Stimulated activated CD8-positive, alpha-beta memory T cell treated with anti-CD3 and anti-CD28 coated beads, Interleukin-7, amount 100 ng/mL, for 48 hours (primary cell): ENCODE measurements around the gene SIAE.

Experiments
- DNase-seq, 2 donors: peaks; one replicate each; pipeline ENCODE4 v3.0.0-alpha.2; 2020; ENCODE audit warnings: low read depth in 1 of 2; ENCODE audit errors: extremely low read depth in 1 of 2

Gene SIAE

DNA sequence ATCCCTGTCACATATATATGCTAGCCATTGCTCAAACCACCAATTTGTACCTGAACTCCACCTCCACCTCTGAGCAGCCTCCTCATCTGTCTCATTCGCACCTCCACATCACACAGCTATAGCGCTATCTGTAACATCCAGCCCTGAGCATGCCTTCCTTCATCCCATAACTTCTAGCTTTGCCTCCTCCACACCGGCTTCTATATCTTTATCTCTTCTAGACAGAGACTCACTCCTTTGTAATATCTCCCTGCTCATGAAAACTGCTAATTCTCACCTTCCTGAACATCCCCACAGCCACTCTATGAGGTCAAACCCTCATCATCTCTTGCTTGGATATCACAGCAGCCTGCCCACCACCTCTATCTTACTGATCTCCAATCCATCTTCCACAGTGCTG is 5.9 kb downstream of the SIAE start:
- no peak for DNase-seq

DNA sequence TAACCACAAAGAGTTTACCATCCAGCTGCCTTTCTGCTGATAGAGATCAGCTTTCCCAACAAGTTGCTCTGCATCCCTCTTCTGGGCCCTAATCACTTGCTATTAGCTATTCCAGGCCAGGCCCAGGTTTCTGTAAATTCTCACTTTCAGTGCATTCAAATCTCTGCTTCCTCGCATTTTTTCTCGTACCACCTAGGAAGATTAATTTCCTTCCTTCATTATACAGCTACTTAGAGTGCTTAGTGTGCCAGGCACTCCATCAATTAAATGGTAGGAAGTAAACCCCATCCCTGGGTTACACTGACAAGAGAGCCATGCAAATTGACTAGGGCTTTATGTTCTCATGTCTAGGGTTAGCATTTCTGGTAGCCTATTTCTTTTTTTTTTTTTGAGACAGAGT is 9.7 kb downstream of the SIAE start:
- no peak for DNase-seq

DNA sequence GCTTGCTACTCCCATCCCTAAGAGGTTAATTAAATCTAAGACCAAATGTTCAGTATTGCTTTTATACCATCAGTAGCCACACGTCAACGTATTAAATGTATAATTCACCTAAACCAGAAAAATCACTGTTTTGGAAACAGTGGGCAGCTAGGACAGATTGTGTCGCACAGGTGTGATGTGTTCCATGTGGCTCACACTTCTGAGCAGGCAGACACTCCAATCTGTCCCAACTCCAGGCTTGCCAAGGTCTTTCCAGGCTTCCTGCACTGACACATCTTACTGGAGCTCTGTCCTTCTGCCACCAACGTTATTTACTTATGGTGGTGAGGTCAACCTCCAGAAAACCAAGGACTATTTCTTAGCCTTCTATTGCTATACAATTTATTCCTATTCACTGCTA is 11.4 kb downstream of the SIAE start:
- no peak for DNase-seq

DNA sequence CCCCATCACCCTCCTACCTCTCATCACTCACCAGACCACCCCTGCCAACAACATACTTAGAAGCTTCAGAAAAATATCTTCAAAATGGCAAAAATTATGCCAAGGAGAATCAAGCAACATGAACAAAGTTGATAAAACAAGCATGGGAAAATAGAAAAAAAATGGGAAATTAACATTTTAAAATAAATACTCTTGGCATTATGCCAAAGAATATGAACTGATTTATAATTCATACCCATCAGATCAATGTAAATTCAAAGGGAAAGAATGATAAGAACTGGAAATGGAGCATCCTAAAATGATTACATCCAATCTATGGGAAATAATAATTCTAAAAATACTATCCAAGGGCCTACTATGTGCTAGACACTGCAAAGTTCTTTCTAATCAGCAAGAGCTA is 12.0 kb downstream of the SIAE start:
- no peak for DNase-seq

DNA sequence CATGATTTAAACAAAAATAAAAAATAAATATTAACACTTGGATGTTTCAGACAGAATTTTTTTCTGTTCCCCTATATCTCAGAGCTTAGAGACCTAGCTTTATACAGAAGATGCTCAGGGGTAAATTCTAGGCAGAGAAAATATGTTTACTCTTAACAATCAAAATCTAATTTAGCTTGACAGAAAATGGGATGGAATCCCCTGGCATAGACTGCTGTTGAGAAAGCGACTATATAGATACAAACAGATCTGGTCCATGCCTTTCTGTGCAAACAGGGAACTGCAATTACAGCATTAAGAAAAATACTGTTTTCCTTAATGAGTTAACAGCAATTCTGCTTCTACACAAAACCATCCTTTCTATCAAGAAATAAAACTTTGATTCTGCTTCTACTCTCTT is 14.6 kb downstream of the SIAE start:
- no peak for DNase-seq

DNA sequence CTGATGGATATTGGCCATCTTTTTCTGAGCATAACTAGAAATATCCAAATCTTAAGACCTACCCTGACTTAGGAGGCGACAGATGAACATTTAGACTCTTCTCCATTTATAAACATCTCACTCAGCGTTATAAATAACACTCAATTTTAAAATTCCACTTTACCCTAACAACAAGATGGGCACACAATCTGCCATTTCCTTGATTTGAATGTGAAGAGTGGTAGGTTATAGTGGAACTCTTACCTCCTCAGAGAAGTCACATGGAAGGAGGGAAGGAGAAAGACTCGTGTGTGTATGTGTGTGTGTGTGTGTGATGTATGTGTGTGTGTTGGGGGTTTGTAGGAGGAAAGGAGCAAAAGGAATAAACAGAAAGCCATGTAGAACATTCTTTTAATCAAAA is 15.0 kb downstream of the SIAE start:
- no peak for DNase-seq

DNA sequence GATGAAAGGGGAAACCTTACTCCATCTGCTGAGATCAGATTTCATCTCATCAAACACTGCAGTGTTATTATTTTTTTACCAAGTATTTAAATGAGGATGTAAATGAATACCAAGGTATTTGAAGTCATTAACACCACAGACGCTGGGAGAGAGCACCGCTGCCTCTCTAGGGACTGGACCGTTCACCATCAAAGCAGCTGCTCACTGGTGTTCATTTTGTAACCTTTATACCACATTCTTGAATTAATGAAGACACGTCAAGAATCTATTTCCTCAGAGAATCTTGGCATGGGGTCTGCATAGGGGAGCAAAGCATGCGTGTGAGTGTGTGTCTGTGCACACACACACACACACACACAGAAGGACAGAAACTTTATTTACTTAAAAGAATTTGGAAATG is 15.6 kb downstream of the SIAE start:
- no peak for DNase-seq

DNA sequence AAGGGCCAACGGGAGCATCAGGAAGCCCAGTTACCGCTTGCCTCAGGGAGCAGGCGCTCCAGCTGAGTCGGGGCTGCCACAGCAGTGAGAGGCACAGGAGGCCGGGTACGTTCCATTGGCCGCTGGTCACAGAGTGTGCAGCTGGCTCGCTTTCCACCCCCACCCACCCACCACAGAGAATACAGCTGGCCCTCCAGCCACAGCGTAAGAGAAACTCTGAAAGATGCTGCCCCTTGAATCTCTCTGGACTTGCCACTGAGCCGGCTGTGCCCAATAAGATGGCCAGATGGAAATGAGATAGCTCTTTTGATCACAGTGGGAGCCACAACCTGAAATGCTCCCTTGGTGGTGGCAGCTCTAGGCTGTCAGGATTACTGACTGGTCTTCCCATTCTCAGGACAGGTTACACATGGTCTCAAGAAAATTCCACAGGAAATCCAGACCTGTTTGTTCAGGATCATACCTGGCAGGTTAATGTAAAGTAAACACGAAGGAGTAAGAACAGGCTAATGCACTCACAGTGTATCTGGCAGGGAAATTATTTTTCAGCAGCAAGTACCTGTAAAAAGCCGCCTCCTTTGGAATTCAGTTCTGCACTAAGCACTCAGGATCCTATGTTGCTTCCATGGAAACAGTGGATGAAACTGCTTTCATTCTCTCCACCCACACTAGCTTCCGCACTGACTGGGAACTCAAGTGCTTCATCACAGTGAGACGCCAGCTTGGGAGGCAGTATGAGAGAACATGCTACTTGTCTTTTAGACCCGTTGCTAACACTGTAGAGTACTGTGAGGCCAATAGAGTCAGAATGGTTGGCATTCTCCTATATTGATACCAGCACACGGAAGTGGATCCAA is 16.5 kb downstream of the SIAE start:
- no peak for DNase-seq

DNA sequence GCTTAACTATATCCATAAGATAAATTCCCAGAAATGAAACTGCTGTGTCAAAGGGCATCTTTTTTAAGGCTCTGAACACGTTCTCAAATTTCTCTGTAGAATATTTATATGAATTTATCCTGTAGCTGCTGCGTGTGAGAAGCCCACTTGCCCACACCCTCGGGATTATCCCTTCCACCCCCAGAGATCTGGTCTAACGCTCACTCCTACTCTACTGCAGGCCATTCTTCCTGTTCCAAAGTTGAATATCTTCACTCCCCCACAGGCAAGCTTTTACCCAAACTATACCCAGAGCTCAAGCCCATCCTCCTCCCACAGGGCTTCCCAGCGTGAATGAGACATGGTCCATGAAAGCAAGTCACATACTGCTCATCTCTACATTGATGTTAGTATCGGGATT is 24.9 kb downstream of the SIAE start:
- no peak for DNase-seq

DNA sequence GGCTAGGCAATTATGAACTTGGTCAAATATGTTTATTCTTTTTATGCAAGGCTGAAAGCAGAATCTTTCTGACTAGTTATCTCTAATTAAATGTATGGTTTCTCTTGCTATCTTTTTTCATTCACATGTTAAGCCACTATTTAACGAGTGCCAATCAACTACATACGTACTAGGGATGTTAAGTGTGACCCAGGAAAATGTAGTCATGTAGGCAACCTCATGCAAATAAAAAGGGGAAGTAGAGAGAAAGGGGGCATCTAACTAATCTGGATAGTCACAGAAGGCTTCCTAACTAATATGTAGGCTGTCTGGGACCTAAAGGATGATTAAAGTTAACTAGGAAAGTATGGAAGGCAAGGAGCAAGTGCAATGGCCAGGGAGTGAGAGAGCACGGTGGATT is 27.4 kb downstream of the SIAE start:
- DNase-seq = no peak

DNA sequence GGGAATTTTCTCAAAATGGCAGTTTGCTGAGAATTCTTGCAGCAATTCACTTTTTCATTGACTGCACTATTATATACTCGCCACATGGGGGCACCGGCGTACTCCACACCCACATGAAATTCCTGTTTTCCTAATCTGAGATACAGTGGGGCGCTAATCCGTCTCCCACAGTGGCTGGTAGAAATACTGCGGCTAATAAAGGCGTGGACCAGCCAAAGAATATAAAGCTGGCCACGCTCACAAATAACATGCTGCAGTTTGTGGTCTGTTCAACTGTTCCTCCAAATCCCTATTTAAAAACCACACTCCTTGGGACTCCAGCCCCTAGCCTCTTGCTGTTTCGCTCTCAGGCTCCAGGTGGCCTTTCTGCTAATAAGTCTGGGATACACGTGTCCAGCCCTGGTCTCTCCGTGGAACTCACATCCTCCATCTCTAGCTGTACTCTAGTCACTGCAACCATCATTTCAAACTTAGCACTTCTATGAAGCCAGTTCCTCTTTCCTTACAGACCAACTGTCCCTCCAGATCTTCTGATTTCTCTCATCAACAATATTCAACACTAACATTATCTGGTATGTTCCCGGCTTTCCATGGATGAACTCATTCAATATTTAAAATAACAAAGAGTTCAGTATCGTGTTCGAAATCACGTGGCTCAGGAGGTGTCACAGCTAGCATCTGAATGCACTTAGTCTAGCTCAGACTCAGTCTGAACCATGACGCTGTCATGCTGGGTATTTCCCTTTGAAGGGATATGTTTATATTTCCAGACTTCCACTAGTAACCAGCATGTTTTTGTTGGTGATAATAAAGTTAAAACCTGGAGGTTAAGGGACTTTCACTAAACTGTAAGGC is 28.9 kb downstream of the SIAE start:
- no peak for DNase-seq

DNA sequence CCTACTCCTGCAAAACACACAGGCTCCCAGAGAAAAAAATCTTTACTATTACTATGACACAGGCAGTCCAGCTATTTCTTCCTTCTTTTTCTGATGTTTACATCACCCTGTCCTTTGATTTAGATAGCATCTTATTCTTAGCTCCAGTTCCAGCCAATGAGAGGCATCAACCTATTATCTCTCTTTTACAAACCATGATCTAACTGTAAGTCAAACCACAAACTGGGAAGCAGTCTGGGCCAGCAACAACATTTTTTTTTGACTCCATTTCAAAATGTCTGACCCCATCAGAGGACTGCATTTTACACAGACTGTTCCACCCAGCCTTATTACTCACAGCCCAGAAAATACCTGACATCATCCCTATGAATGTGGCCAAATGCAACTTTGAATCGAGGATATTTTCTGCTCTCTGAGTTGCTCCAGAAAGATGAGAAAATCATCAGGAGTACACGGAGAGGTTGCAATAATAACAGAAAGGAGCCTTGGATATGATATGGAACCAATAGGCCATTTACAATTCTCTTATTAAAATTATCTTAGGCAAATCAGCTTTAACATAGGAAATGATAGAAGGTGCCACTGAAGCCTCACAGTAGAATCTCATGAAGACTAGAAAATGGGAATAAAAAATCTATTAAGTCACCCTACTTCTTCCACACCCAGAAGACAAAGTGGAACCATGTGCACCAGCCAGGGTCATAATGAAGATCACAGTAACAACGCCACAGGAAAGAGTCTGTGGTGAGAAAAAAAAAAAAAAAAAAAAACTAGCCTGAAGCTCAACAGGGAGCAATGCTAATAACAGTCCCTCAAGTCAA is 29.7 kb downstream of the SIAE start:
- DNase-seq = no peak

DNA sequence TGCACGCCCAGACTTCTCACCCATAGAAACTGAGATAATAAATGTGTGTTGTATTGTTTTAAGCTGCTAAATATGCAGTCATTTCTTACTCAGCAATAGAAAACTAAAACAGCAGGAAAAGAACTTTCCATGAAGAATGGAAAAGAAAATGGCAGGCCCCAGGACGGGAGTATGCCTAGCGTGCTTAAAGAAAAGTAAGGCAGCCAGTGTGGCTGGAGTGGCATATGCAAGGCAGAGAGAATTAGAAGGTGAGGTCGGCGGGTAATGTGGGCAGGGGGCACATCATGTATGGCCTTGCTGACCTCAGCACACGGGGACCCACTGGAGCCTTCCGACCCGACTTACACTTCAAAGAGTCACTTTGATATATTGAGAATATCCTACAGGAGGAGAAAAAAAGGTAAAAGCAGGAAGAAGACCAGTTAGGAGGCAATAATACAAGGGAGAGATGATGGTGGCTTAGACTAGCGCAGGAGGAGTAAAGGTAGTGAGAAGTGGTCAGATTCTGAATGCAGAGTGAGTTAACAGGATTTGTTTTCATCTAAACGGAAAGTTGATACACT is 30.4 kb downstream of the SIAE start:
- DNase-seq = no peak

DNA sequence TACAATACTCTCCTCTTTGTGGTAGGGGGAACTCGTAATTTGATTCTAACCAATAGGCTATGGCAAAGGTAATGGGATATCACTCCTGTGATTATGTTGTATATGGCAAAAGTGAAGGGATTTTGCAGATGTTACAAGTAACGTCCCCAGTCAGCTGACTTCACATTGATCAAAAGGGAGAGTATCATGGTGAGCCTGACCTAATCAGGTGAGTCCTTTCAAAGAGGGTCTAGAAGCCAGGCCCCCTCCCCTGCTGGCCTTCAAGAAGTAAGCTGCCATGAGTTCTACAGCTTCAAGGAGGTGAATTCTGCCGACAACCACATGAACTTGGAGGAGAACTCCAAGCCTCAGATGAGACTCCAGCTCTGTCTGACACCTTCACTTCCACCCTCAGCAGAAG is 30.9 kb downstream of the SIAE start:
- no peak for DNase-seq

DNA sequence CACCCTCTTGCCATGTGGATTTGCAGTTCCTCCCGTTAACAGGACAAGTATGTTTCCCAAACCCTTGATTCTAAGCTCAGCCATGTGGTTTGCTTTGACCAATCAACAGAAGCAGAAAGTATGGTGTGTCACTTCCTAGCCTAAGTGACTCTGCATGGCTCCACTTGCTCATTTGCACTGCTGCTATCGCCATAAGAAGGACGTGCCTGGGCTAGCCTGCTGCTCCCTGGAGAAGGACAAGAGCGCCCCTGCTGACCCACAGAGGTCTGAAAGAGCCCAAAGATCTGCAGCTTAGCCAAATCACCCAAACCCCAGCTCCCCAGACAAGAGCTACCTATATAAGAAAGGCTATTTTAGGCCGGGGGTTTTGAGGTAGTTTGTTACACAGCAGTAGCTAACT is 32.9 kb downstream of the SIAE start:
- no peak for DNase-seq

DNA sequence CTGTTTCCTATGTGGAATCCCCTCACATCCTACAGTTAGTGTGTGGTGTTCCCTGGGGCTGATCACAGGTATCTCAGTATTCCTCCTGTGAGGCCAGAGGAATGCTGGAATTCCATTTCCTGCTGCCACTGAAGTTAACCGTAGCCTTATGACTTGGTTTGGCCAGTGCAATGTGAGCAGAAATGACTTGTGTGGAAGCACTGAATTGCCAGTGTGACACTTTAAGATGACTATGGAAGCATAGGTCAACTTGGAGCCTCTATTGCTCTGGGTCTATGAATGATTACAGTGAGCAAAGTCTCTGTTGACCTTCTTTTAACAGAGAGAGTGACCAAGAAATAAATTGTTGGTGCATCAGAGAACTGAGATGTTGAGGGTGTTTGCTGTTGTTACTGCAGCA is 34.4 kb downstream of the SIAE start:
- DNase-seq = no peak

DNA sequence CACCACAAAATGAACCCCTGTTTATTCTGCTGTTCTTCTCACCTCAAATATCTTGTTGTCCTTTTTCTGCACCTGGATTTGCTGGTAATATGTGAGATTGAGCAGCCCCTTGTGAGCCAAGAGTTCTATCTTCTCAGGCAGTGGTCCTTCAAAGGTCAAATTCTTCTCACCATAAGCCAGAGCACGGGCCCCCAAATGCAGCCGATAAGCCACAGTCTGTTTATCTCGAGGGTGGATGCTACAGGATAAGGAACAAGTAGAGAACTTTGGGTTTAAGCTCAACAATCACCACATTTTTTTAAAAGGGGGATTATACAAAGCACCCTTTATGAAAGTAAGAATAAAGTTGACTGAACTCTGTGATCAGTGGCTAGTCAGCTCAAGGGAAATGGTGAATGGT is 35.0 kb downstream of the SIAE start:
- DNase-seq = no peak

DNA sequence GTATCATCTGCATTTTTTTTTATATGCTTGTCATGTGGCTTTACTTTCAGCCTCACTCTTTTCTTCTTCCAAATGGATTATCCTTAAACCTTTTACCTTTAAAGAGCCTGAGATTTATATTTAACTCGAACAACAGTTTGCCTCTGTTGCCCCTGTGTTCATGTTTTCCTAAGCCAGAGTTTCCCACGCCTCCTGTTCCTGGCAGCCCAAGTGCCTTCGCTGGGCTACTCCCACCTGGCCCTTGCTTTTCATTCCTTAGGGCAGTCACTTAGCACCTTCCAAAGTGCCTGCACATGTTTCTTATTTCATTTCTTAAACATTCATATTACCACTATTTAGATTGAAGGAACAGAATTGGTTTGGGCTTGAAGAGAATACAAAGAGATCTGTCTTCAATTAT is 37.6 kb downstream of the SIAE start:
- DNase-seq = no peak

DNA sequence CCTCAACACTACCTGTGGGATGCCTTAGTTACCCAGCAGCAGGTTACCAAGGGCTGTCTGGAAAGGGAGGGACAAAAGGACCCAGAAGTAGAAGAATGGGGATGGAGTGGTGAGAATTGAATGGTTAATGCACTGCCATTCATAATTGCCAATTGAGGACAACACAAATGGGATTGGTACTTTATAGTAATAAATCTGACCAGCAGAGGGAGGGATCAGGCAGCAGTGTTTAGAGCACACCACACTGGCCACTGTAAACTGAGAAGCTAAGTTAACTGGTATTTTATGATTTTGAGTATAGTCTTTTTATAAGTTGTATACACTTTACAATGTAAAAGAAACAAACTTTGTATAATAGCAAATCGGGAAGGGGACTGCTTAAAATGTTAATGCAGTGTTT is 40.2 kb downstream of the SIAE start:
- DNase-seq = no peak

DNA sequence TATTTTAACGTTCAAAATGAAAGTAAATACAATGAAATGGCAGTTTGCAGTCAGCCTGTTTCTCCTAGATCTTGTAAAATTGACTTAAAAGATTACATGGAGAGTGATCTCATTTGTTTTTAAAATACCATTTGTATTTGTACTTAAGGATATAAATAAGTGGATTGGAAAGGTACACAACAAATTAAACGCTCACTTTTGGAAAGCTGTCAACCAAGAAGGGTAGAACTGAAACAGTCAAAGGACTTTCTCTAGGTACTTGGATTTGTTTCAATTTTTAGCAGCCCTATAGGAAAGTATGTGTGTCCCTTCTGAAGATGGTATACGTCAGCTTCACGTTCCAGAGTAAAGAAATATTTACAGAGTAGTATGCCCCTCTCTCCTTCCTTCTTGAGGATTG is 43.6 kb downstream of the SIAE start:
- no peak for DNase-seq

DNA sequence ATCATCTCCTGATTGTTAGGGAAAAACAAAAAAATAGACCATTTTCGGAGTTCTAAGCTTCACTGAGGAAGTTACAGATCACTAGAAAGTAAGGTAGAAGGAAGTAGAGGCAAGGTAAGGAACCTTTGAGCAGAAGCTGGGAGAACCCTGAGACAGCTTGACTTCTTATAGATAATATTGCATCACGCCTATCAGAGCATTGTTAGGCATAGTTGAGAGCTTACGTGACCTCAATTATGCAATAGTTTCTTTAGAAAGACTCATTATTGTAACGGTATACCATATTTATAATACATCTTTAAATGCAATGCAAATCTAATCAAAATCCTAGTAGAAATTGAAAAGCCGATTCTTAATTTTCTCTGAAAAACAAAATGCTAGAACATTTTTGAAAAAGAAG is 46.0 kb downstream of the SIAE start:
- DNase-seq = no peak
